HepG2 (cell line): Measurements from ENCODE around the gene CFAP92. TPM values are rescaled to one million over a fixed set of nuclear protein-coding genes. Genes with fewer than 3 reads are reported as not detected.

Experiments used
- ATAC-seq: fragments of 200-7000 bp; cut with Tn5 transposase; 3 replicates; pipeline ENCODE4 v1.9.1; 2020; ENCODE audit warnings: mild to moderate bottlenecking, moderate library complexity
- BruUV-seq: library from RNA; stranded (reverse); fragments of 400-500 nt; replicated peaks from 2 replicates; lab custom pipeline; 2021; lab: Mats Ljungman, UMichigan
- CTCF ChIA-PET: fragments of 300-600 bp; formaldehyde crosslinking; extraction: SDS; loops from one replicate; lab custom pipeline; 2021; ENCODE audit warnings: low total read pairs, inconsistent platforms, low intra/inter-chr PET ratio; lab: Yijun Ruan, JAX
- POLR2A ChIA-PET: fragments of 350-600 bp; sonication (Branson Sonifier 250); formaldehyde crosslinking; loops from one replicate; lab custom pipeline; 2020; ENCODE audit warnings: antibody characterized with exemption, inconsistent platforms; lab: Yijun Ruan, JAX
- DNase-seq: peaks from one replicate; pipeline ENCODE4 v3.0.0-alpha.2; 2015; ENCODE audit warnings: low spot score
- FAIRE-seq: peaks from 3 replicates; lab custom pipeline; 2011; peaks lifted over from hg19 to GRCh38; lab: Jason Lieb, UNC
- H2AFZ ChIP-seq: one replicate; pipeline ENCODE4 v1.6.1; 2011; ENCODE audit warnings: low read length, inconsistent platforms
- H3K27ac ChIP-seq: fragments of 300-600 bp; 3 replicates; pipeline ENCODE4 v1.8.0; 2011; ENCODE audit warnings: mixed run types, mild to moderate bottlenecking, mixed read lengths, low read length, inconsistent platforms; ENCODE audit not compliant: insufficient read depth; ENCODE audit errors: extremely low read length
- H3K27me3 ChIP-seq, 2 experiments: fragments of 200-600 bp in 1 of 2; 2 replicates in 1 of 2; 3 replicates in 1 of 2; pipeline versions ENCODE4 v1.6.0 to v1.8.0; 2011; ENCODE audit warnings: low read length in 2 of 2, mild to moderate bottlenecking in 2 of 2, moderate library complexity in 2 of 2, inconsistent platforms in 1 of 2; ENCODE audit not compliant: insufficient read depth in 2 of 2, control insufficient read depth in 1 of 2
- H3K36me3 ChIP-seq, 2 experiments: fragments of 200-600 bp in 1 of 2; replicated peaks in 1 of 2; 2 replicates in 1 of 2; 3 replicates in 1 of 2; pipeline versions ENCODE4 v1.5.1 to v1.8.0; 2011; ENCODE audit warnings: low read length in 2 of 2, inconsistent platforms in 1 of 2; ENCODE audit not compliant: insufficient read depth in 2 of 2, control insufficient read depth in 1 of 2
- H3K4me1 ChIP-seq: 2 replicates; pipeline ENCODE4 v1.5.1; 2012; ENCODE audit warnings: low read length, inconsistent platforms; ENCODE audit not compliant: insufficient read depth
- H3K4me2 ChIP-seq: 2 replicates; pipeline ENCODE4 v1.6.0; 2011; ENCODE audit warnings: low read depth, low read length, inconsistent platforms
- H3K4me3 ChIP-seq, 3 experiments: fragments of 200-600 bp in 1 of 3; sonication (generic), shearing (Covaris generic) in 1 of 3; replicated peaks in 1 of 3; 2 replicates each; pipeline ENCODE4 v1.5.1; 2011 to 2016; ENCODE audit warnings: low read length in 3 of 3, inconsistent platforms in 2 of 3, low read depth in 2 of 3, mild to moderate bottlenecking in 2 of 3, control low read depth in 1 of 3, mixed read lengths in 1 of 3; ENCODE audit not compliant: insufficient read depth in 1 of 3
- H3K79me2 ChIP-seq: one replicate; pipeline ENCODE4 v1.6.1; 2011; ENCODE audit warnings: low read length, inconsistent platforms; ENCODE audit not compliant: insufficient read depth
- H3K9ac ChIP-seq: 2 replicates; pipeline ENCODE4 v1.6.0; 2011; ENCODE audit warnings: mild to moderate bottlenecking, low read depth, low read length, inconsistent platforms; ENCODE audit not compliant: insufficient read depth
- H3K9me3 ChIP-seq: 2 replicates; pipeline ENCODE4 v1.5.1; 2012; ENCODE audit warnings: mild to moderate bottlenecking, low read length
- H4K20me1 ChIP-seq: 2 replicates; pipeline ENCODE4 v1.6.0; 2011; ENCODE audit warnings: inconsistent platforms, mild to moderate bottlenecking, low read length, moderate library complexity; ENCODE audit not compliant: insufficient read depth
- FOXA3 ChIP-seq: IDR thresholded peaks from 2 replicates; pipeline ENCODE4 v1.6.1; 2016; ENCODE audit warnings: missing genetic modification reagents, missing compliant biosample characterization
- KDM3A ChIP-seq: IDR thresholded peaks from 2 replicates; pipeline ENCODE4 v1.6.1; 2018; ENCODE audit warnings: low read depth, missing compliant biosample characterization
- NFE2 ChIP-seq: sonication (generic); formaldehyde crosslinking; IDR thresholded peaks from 2 replicates; pipeline ENCODE4 v1.4.0; 2020; ENCODE audit warnings: missing genetic modification reagents
- NFYB ChIP-seq: sonication (generic); formaldehyde crosslinking; IDR thresholded peaks from 2 replicates; pipeline ENCODE4 v1.4.0; 2020; ENCODE audit warnings: missing genetic modification reagents
- SMAD9 ChIP-seq: sonication (generic); formaldehyde crosslinking; IDR thresholded peaks from 2 replicates; pipeline ENCODE4 v1.5.1; 2020; ENCODE audit warnings: mild to moderate bottlenecking, missing genetic modification reagents
- SRY ChIP-seq: sonication (generic); formaldehyde crosslinking; IDR thresholded peaks from 2 replicates; pipeline ENCODE4 v1.8.0; 2022; ENCODE audit warnings: mild to moderate bottlenecking, missing genetic modification reagents
- THYN1 ChIP-seq: sonication (generic); formaldehyde crosslinking; IDR thresholded peaks from 2 replicates; pipeline ENCODE4 v1.8.1; 2023; ENCODE audit warnings: low read depth, mild to moderate bottlenecking, moderate library complexity, missing genetic modification reagents, borderline replicate concordance
- TMF1 ChIP-seq: sonication (generic); formaldehyde crosslinking; IDR thresholded peaks from 2 replicates; pipeline ENCODE4 v1.8.1; 2022; ENCODE audit warnings: low read depth, missing genetic modification reagents
- ZNF460 ChIP-seq: sonication (generic); formaldehyde crosslinking; IDR thresholded peaks from 2 replicates; pipeline ENCODE4 v1.5.1; 2020; ENCODE audit warnings: missing genetic modification reagents, mild to moderate bottlenecking, borderline replicate concordance
- ZNF550 ChIP-seq: sonication (generic); formaldehyde crosslinking; IDR thresholded peaks from 2 replicates; pipeline ENCODE4 v1.4.0; 2020; ENCODE audit warnings: mild to moderate bottlenecking, missing genetic modification reagents, borderline replicate concordance
- ZNF629 ChIP-seq: sonication (generic); formaldehyde crosslinking; conservative IDR thresholded peaks from 2 replicates; pipeline ENCODE4 v1.5.0; 2020; ENCODE audit warnings: missing genetic modification reagents
- ZNF878 ChIP-seq: sonication (generic); formaldehyde crosslinking; IDR thresholded peaks from 2 replicates; pipeline ENCODE4 v1.8.1; 2023; ENCODE audit warnings: mild to moderate bottlenecking, missing genetic modification reagents, moderate library complexity
- WGBS: methylation state at CpG from one replicate; pipeline ENCODE4 v1.1.6; 2017; ENCODE audit warnings: low lambda C conversion rate; 5-methylcytosine and 5-hydroxymethylcytosine counted together
- in situ Hi-C: cut with HindIII; loops from 2 replicates; pipeline ENCODE4 v1.10.0; 2017; ENCODE audit warnings: low pct_unique_long_range_greater_than_20kb; ENCODE audit not compliant: extremely low pct_ligation_motif_present
- intact Hi-C: fragments of 100-400 bp; cut with micrococcal nuclease; formaldehyde crosslinking; loops from one replicate; pipeline ENCODE4 v1.10.0; 2022; ENCODE audit not compliant: unreplicated experiment
- polyA plus RNA-seq, 8 experiments: library from polyadenylated mRNA; depleted of rRNA in 3 of 8; stranded (reverse) in 7 of 8; unstranded in 1 of 8; fragments of >200 nt; fragmentation: Illumina TruSeq in 4 of 8; extraction: Trizol in 4 of 8; gene quantifications; 2 replicates each; pipeline versions ENCODE4 v1.2.1 to v1.2.3, GENCODE V29; 2011 to 2016; ENCODE audit warnings: low read depth in 4 of 8, missing spikeins in 1 of 8, mixed read lengths in 1 of 8; ENCODE audit not compliant: insufficient read depth in 1 of 8
- total RNA-seq, 5 experiments: library from RNA; depleted of rRNA; stranded (reverse); fragments of >200 nt; fragmentation: Illumina TruSeq; extraction: Trizol; gene quantifications; 2 replicates each; pipeline ENCODE4 v1.2.3, GENCODE V29; 2016; ENCODE audit warnings: low read depth in 1 of 5
- TF ChIP-seq, protein P1 (sequence below): sonication (generic); formaldehyde crosslinking; IDR thresholded peaks from 2 replicates; pipeline ENCODE4 v1.8.1; 2023; ENCODE audit warnings: mild to moderate bottlenecking, missing genetic modification reagents
- TF ChIP-seq, protein P2 (sequence below): sonication (generic); formaldehyde crosslinking; IDR thresholded peaks from 2 replicates; pipeline ENCODE4 v1.4.0; 2020; ENCODE audit warnings: missing genetic modification reagents
- TF ChIP-seq, protein P3 (sequence below): sonication (generic); formaldehyde crosslinking; IDR thresholded peaks from 2 replicates; pipeline ENCODE4 v1.8.0; 2022; ENCODE audit warnings: missing genetic modification reagents, low read depth, mild to moderate bottlenecking, borderline replicate concordance
- TF ChIP-seq, protein P4 (sequence below): sonication (generic); formaldehyde crosslinking; IDR thresholded peaks from 2 replicates; pipeline ENCODE4 v1.4.0; 2020; ENCODE audit warnings: low read depth, mild to moderate bottlenecking, missing genetic modification reagents

CFAP92 gene
- total and polyA plus RNA-seq, 2 of the 13 experiments (the other 11 are each of a cell fraction or from before 2014, with no cell fraction given): 0.18 to 0.46 TPM

DNA sequence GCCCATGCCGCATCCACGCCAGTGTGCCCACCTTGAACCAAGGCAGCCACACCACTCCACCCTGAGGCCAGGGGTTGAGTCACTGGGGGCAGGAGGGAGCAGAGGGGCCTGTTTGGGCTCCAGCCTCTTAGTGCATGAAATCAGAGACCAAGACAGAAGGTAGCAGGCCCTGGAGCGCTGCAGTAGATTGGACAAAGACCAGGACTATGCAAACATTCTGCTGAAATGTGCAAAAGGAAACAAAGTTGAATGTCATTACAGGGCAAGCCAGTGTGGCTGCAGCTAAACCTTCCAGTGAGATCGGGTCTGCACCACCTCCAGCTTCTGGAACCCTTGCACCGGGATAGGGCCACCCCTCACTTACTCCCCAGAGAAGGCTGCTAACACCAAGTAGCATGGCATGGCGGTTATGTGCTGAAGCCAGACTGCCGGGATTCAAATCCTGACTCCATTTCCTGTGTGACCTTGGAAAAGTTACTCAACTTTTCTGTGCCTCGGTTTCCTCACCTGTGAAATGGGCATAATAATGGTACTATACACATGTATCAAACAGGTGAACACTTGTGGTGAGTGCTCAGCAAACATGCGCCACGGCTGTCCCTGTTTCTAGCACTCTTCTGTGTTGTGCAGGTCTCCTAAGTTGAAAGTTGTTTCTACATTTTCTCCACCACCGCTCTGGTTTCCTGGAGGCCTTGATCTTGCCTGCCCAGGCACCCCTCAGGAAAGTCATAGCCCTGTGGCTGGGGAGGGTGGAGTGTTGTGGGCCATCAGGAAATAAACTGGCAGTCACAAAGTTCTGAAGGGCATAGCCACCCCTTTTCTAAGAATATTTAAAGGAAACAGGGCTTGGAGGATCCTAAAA, 41.7 kb upstream of the CFAP92 start (continued):
- TF ChIP-seq ZNF629 (CRISPR knock-in tag): peak; percentile 91
- TF ChIP-seq, all 625 proteins: peak for 19

DNA sequence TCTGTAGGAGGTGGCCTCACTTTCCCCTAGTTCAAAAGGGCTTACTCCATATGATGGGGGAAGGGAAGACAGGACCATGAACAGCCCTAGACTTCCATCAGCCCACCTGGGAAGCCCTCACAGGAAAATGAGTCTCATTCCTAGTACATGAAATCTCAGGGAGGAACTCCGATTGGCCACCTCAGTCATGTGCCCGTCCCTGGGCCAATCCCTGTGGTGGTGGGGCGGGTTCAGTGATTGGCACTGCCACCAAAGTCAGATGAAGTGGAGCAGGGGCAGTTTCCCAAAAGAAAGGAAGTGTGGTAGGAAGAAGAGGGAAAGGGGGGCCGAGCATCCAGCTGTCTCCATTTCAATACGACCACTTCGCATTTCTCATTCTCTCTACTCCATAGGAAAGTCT, 40.8 kb upstream of the CFAP92 start:
- Histone ChIP-seq H3K36me3 (no peaks in the 10 kb centered on the region), H3K9ac (no peak overlapping the region), H3K79me2 (no peaks in the 10 kb centered on the region), H3K9me3 (no peaks in the 10 kb centered on the region), H3K4me3 (no peak overlapping the region), H3K4me1 (peaks cover 20% of the 10 kb centered on the region), H3K4me2 (no peak overlapping the region), H3K27ac (no peak overlapping the region), H3K27me3 (peaks cover 2 to 29% of the 10 kb centered on the region in 2 experiments; a peak in 3 of 5 replicates), H2AFZ (no peak overlapping the region), H4K20me1 (no peaks in the 10 kb centered on the region)
- DNase-seq (no peak), ATAC-seq (peak; percentile 44), FAIRE-seq (no peak)
- ChIA-PET POLR2A (no interaction called here), CTCF (no interaction called here)
- 55% methylated on average over 6 of the region's 6 CpGs for WGBS
- in situ Hi-C loops: no loop called here
- intact Hi-C loops: no loop called here
- BruUV-seq: no TSS peak
- TF ChIP-seq ZNF550 (CRISPR knock-in tag): no peak
- TF ChIP-seq NFYB: peak; percentile 62
- no peak for TF ChIP-seq SRY
- no peak for TF ChIP-seq KDM3A (CRISPR knock-in tag)
- no peak for TF ChIP-seq NFE2 (CRISPR knock-in tag)
- TF ChIP-seq, protein P1, sequence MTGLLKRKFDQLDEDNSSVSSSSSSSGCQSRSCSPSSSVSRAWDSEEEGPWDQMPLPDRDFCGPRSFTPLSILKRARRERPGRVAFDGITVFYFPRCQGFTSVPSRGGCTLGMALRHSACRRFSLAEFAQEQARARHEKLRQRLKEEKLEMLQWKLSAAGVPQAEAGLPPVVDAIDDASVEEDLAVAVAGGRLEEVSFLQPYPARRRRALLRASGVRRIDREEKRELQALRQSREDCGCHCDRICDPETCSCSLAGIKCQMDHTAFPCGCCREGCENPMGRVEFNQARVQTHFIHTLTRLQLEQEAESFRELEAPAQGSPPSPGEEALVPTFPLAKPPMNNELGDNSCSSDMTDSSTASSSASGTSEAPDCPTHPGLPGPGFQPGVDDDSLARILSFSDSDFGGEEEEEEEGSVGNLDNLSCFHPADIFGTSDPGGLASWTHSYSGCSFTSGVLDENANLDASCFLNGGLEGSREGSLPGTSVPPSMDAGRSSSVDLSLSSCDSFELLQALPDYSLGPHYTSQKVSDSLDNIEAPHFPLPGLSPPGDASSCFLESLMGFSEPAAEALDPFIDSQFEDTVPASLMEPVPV (CRISPR knock-in tag): no peak
- no peak for TF ChIP-seq ZNF878
- no peak for TF ChIP-seq FOXA3 (CRISPR knock-in tag)
- TF ChIP-seq, protein P2, sequence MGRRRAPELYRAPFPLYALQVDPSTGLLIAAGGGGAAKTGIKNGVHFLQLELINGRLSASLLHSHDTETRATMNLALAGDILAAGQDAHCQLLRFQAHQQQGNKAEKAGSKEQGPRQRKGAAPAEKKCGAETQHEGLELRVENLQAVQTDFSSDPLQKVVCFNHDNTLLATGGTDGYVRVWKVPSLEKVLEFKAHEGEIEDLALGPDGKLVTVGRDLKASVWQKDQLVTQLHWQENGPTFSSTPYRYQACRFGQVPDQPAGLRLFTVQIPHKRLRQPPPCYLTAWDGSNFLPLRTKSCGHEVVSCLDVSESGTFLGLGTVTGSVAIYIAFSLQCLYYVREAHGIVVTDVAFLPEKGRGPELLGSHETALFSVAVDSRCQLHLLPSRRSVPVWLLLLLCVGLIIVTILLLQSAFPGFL (CRISPR knock-in tag): no peak
- TF ChIP-seq, protein P3, sequence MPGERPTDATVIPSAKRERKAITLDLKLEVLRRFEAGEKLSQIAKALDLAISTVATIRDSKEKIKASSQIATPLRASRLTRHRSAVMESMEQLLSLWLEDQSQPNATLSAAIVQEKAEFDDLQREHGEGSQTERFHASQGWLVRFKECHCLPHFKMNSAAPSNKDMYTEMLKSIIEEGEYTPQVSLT (CRISPR knock-in tag): no peak
- no peak for TF ChIP-seq TMF1 (CRISPR knock-in tag)
- TF ChIP-seq, protein P4, sequence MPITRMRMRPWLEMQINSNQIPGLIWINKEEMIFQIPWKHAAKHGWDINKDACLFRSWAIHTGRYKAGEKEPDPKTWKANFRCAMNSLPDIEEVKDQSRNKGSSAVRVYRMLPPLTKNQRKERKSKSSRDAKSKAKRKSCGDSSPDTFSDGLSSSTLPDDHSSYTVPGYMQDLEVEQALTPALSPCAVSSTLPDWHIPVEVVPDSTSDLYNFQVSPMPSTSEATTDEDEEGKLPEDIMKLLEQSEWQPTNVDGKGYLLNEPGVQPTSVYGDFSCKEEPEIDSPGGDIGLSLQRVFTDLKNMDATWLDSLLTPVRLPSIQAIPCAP (CRISPR knock-in tag): no peak
- no peak for TF ChIP-seq SMAD9 (CRISPR knock-in tag)
- TF ChIP-seq THYN1 (CRISPR knock-in tag): no peak
- no peak for TF ChIP-seq ZNF460
